GM18511 (cell line): Measurements from ENCODE around the gene PFKL.

Source experiments
- ATAC-seq: cut with Tn5 transposase; IDR thresholded peaks from one replicate; pipeline ENCODE4 v1.9.1; 2021; ENCODE audit warnings: mild to moderate bottlenecking, moderate library complexity; ENCODE audit not compliant: unreplicated experiment

The PFKL gene

DNA sequence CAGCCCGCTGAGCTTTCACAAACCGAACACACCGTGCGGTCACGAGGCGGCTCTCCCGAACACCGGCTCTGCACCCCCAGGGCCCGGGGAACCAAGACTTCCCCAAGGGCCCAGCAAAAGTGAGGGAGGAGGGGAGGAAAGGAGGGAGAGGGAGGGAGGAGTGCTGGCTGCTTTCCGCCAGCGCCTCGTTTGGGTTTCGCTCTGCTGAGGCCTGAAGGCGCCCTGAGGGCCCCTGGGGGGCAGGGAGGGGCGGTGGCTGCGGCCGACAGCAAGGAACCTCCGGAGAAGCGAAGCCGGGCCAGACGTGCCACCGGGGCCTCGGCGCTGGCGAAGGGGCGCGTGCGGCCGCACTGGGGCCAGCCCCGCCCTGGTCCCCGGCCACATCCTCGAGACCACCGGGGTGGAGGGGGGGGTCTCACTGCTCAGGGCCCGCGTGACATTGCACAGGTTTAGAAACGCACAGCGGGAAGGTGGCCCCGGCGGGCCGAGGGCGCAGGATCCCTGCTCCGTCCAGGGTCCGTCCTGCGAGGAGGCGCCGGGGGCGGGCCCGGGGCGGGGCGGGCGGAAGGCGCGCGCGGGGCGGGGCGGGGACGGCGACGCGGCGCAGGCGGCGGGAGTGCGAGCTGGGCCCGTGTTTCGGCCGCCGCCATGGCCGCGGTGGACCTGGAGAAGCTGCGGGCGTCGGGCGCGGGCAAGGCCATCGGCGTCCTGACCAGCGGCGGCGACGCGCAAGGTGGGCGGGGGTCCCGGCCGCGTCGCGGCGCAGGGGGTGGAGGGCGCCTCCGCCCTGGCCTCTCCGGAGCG, at the start of gene PFKL:
Gene PFKL (plus strand): TSS at position 596 of the 804 bp plus-strand sequence. CDS start 53 bp downstream, at position 649.
- ATAC-seq = peak; percentile 66

GRCh38 chr21:44253832-44254710, 45.8 kb upstream of the PFKL start:
- no peak for ATAC-seq

GRCh38 chr21:44255511-44255981, 44.3 kb upstream of the PFKL start:
- no peak for ATAC-seq

DNA sequence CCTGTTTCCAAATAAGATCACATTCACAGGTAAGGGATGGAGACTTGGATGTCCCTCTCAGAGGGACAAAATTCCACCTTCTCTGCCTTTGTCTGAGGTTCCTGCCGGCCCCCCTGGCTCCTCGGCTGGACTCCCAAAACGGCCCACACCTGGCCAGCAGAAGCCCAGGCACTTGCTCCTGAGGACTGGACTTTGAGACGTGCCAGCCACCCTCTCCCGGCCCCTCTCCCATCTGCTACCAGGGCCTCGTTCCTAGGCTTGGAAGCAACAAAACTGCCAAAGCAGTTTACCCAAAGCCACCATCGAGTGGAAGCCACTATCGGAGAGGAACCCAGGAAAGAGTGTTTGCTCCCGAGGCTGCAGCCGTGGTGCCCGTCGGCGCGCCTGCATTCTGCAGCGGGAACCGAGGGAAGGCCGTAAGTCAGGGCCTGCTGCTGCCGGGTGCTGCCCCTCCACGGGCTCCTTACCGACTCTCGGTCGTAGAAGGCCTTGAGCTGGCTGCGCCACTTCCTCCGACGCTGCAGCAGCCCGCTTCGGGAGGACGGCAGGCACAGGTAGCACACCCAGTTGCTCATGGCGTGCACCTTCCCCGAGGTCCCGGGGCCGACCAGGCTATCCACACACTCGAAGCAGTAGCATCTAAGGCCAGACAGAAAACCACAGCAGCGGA, 41.7 kb upstream of the PFKL start:
- no peak for ATAC-seq

DNA sequence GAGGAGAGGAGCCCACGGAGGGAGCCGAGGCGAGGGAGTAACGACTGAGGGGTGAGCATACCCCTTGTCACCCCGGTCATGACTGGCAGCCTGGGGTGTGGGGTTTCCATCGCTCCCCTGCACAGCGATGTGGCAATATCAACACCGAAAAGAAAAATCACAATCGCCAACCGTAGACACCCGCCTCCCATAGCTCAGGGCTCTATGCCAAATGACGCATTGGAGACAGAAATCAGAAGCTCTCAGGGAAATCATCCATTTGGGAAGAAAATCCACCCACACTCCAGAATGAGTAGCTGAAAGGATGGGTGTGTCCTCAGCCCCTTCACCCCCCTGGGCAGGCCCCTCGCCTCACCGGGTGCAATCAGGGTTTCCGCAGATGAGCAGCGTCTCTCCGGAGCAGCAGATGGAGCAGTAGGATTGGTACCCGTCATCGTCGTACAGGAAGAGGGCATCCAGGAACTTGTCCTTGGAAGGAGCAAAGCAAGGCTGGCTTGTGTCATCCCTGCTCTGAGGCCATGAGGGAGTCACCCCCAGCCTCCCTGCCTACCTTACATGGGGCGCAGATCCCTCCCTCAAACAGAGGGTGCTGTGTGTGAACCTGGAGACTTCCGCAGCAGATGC, 40.7 kb upstream of the PFKL start:
- ATAC-seq = no peak

DNA sequence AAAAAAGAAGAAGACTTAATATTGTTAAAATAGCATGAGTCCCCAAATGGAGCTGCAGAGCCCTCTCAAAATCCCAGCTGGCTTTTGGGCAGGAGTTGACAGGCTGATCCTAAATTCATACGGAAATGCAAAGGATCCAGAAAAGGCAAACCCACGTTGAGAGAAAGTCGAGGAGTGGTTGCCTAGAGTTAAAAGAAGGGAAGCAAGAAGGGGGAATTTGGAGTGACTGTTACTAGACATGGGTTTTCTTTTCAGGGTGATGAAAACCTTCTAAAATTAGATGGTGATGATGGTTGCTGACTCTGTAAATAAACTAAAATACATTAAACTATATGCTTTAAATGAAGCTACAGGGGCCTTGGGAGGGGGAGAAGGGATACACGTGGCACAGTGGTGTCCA, 39.8 kb upstream of the PFKL start:
- no peak for ATAC-seq

GRCh38 chr21:44260791-44261631, 38.8 kb upstream of the PFKL start:
- ATAC-seq = no peak

DNA sequence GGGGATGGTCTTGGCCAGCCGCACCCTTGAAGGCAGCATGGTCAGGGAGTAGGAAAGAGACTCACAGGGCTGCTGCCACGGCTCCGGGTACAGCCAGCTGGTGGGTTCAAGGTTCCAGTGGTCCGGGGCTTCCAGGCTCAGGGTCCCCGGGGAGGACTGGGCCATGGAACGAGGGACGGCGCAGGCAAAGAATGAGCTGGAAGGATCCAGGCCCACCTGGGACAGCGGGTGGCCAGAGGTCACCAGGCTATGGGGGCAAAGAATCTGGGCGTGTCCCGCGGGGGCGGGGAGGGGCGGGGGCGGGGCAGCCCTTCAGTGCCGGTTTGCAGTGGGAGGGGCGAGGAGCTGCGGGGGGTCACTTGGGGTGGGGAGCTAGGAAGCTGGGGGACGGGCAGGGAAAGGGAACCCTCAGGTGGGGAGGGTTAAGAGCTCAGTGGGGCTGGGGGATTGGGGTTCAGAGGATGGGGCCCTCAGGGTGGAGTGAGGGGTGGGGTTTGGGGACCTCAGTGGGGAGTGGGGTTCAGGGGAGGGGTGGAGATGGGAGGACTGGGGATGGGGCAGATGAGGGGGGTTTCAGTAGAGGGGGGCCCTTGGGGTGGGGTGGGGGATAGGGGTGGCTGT, 38.1 kb upstream of the PFKL start, which contains the start of gene DNMT3L:
Gene DNMT3L (minus strand): TSS at position 223 of the 621 bp plus-strand sequence. CDS start 638 bp downstream, outside the sequence.
- no peak for ATAC-seq

- ATAC-seq = no peak
Measured at GRCh38 chr21:44262338-44263056, 37.4 kb upstream of the PFKL start.

DNA sequence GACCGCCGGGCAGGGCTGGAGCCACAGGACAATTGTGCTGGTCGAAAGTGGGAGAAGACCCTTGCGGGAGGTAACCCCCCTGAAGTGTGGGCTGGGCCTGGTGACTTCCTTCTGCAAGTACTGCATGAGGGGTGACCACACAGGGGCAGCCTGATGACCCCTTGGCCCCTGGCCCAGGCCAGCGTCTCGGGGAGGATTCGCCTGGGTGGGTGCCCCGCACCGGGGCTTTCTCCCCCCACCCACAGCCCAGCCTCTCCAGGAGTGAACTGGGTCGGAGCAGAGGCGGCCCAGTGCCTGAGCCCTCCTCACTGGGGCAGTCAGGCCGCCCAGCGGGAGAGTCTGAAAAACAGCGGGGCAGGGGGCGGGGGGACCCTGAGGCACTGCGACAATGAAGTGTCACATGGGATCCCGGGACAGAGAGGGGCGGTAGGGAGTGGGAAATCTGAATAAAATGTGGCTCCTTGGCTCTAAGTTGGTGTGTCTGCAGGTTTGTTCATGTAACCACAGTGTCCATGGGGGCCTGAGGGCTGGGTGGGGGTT, 36.6 kb upstream of the PFKL start:
- ATAC-seq = no peak

GRCh38 chr21:44263768-44264167, 36.1 kb upstream of the PFKL start:
- ATAC-seq = no peak

DNA sequence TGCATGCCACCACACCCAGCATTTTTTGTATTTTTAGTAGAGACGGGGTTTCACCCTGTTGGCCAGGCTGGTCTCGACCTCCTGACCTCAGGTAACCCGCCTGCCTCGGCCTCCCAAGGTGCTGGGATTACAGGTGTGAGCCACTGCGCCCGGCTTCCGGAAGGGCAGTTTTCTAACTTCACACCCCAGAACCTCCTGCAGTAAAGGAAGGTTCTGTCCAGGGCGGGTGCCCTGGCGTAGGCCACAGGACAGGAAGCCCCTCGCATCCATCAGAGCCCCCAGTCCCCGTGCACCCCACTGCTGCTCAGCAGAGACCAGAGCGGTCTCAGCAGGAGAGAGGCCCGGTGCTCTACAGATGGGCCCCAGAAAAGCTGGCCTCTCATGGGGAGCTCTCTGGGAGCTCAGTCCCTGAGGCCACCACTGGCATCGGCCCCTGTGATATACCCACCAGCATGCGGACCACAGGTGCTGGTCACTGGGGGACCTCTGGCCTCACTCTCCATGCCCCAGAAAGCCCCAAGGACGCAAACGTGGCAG, 34.1 kb upstream of the PFKL start:
- ATAC-seq = no peak

GRCh38 chr21:44267655-44268142, 32.2 kb upstream of the PFKL start:
- ATAC-seq = no peak

DNA sequence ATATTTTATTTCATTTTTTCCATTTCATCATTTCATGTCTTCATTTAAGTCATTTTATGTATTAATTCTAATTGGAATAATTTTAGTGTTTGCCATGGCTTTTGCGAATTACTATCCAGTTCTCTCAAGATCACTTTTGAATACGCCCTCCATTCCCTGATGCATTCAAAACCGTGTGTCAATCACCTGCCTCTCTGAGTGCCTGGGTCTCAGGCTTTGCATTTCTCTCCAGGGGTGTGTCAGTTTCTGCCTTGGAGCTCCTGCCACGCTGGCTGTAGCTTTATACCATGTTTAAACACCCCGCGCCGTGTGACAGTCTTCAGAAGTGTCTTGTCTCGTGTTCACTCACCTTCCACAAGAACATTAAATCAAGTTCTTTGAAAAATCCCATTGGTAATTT, 30.8 kb upstream of the PFKL start:
- ATAC-seq = no peak

- no peak for ATAC-seq
Measured at GRCh38 chr21:44271558-44272283, 28.1 kb upstream of the PFKL start.

- ATAC-seq = no peak
Measured at GRCh38 chr21:44272284-44272858, 27.5 kb upstream of the PFKL start.

- ATAC-seq = no peak
Measured at GRCh38 chr21:44273046-44273445, 26.8 kb upstream of the PFKL start.
